Ishikawa (cell line): ENCODE measurements around the gene DACH1.

Source experiments
- CEBPB ChIP-seq: IDR thresholded peaks from 2 replicates; pipeline ENCODE4 v1.6.1; 2012
- CREB1 ChIP-seq: IDR thresholded peaks from 2 replicates; pipeline ENCODE4 v1.6.1; 2012; ENCODE audit warnings: low read depth
- EGR1 ChIP-seq: IDR thresholded peaks from 2 replicates; pipeline ENCODE4 v1.6.1; 2012
- EP300 ChIP-seq: IDR thresholded peaks from 2 replicates; pipeline ENCODE4 v1.6.1; 2012; ENCODE audit warnings: borderline replicate concordance
- FOXM1 ChIP-seq: IDR thresholded peaks from 2 replicates; pipeline ENCODE4 v1.6.1; 2012; ENCODE audit warnings: low read depth, borderline replicate concordance
- MAX ChIP-seq: IDR thresholded peaks from 2 replicates; pipeline ENCODE4 v1.6.1; 2012
- NFIC ChIP-seq: IDR thresholded peaks from 2 replicates; pipeline ENCODE4 v1.6.1; 2012
- RAD21 ChIP-seq: IDR thresholded peaks from 2 replicates; pipeline ENCODE4 v1.6.1; 2012; ENCODE audit warnings: low read depth
- REST ChIP-seq: IDR thresholded peaks from 2 replicates; pipeline ENCODE4 v1.6.1; 2012; ENCODE audit warnings: low read depth, mild to moderate bottlenecking
- TAF1 ChIP-seq: IDR thresholded peaks from 2 replicates; pipeline ENCODE4 v1.6.1; 2012; ENCODE audit warnings: low read depth, mild to moderate bottlenecking
- TCF12 ChIP-seq: IDR thresholded peaks from 2 replicates; pipeline ENCODE4 v1.6.1; 2012; ENCODE audit warnings: low read depth
- TEAD4 ChIP-seq: IDR thresholded peaks from 2 replicates; pipeline ENCODE4 v1.6.1; 2012
- USF1 ChIP-seq: IDR thresholded peaks from 2 replicates; pipeline ENCODE4 v1.6.1; 2012
- YY1 ChIP-seq: IDR thresholded peaks from 2 replicates; pipeline ENCODE4 v1.6.1; 2012; ENCODE audit warnings: low read depth
- ZBTB7A ChIP-seq: IDR thresholded peaks from 2 replicates; pipeline ENCODE4 v1.6.1; 2012; ENCODE audit warnings: low read depth

DACH1 gene

GRCh38 chr13:71589032-71589431 is 278.0 kb downstream of the DACH1 start:
- TF ChIP-seq USF1: no peak
- no peak for TF ChIP-seq NFIC
- no peak for TF ChIP-seq CEBPB
- TF ChIP-seq YY1: no peak
- no peak for TF ChIP-seq MAX
- no peak for TF ChIP-seq TAF1
- TF ChIP-seq RAD21: no peak
- TF ChIP-seq REST: no peak
- TF ChIP-seq TEAD4: no peak
- no peak for TF ChIP-seq FOXM1
- TF ChIP-seq ZBTB7A: no peak
- TF ChIP-seq CREB1: no peak
- TF ChIP-seq EGR1: no peak

GRCh38 chr13:71587817-71588216 is 279.2 kb downstream of the DACH1 start:
- TF ChIP-seq TAF1 (no peak), ZBTB7A (no peak), YY1 (no peak), TEAD4 (no peak), CEBPB (no peak), FOXM1 (no peak), MAX (no peak), EGR1 (no peak), USF1 (no peak), NFIC (no peak), TCF12 (no peak), CREB1 (no peak), REST (no peak)

GRCh38 chr13:71587193-71587592 is 279.8 kb downstream of the DACH1 start:
- TF ChIP-seq EGR1: no peak
- TF ChIP-seq NFIC: no peak
- TF ChIP-seq CEBPB: no peak
- TF ChIP-seq TAF1: no peak
- no peak for TF ChIP-seq YY1
- no peak for TF ChIP-seq TCF12
- no peak for TF ChIP-seq MAX
- TF ChIP-seq FOXM1: no peak
- no peak for TF ChIP-seq CREB1
- no peak for TF ChIP-seq EP300
- TF ChIP-seq ZBTB7A: no peak
- no peak for TF ChIP-seq RAD21

- TF ChIP-seq RAD21: no peak
- no peak for TF ChIP-seq NFIC
- no peak for TF ChIP-seq TAF1
- no peak for TF ChIP-seq TCF12
- TF ChIP-seq FOXM1: no peak
- no peak for TF ChIP-seq MAX
- no peak for TF ChIP-seq EGR1
- no peak for TF ChIP-seq TEAD4
- TF ChIP-seq CEBPB: no peak
- no peak for TF ChIP-seq YY1
- TF ChIP-seq REST: no peak
- TF ChIP-seq ZBTB7A: no peak
- TF ChIP-seq EP300: no peak
These were observed 283.4 kb downstream of the DACH1 start for GRCh38 chr13:71583581-71583980.
